Loucy (cell line): ENCODE data around the gene TRPM5.

ENCODE experiments used
- H2AFZ ChIP-seq: fragments of 200-600 bp; sonication (generic); 2 replicates; pipeline ENCODE4 v1.6.0; 2016; ENCODE audit warnings: antibody characterized with exemption, mild to moderate bottlenecking, low read length, moderate library complexity
- H3F3A ChIP-seq: fragments of 200-600 bp; 2 replicates; pipeline ENCODE4 v1.6.0; 2016; ENCODE audit warnings: antibody characterized with exemption, low read depth, mild to moderate bottlenecking
- H3K27me3 ChIP-seq: fragments of 200-600 bp; sonication (generic); 2 replicates; pipeline ENCODE4 v1.6.1; 2014; ENCODE audit warnings: low read length, mild to moderate bottlenecking; ENCODE audit not compliant: insufficient read depth, poor library complexity, severe bottlenecking
- H3K36me3 ChIP-seq: fragments of 200-600 bp; sonication (generic); 2 replicates; pipeline ENCODE4 v1.6.1; 2016; ENCODE audit warnings: low read length; ENCODE audit not compliant: insufficient read depth
- H3K4me1 ChIP-seq: fragments of 200-600 bp; sonication (generic); 2 replicates; pipeline ENCODE4 v1.5.1; 2014; ENCODE audit warnings: low read length, mild to moderate bottlenecking; ENCODE audit not compliant: insufficient read depth, poor library complexity, severe bottlenecking
- H3K4me2 ChIP-seq: fragments of 200-600 bp; sonication (generic); 2 replicates; pipeline ENCODE4 v1.6.0; 2014; ENCODE audit warnings: antibody characterized with exemption, low read length, low read depth, mild to moderate bottlenecking; ENCODE audit not compliant: poor library complexity, severe bottlenecking
- H3K4me3 ChIP-seq: fragments of 200-600 bp; sonication (generic); 2 replicates; pipeline ENCODE4 v1.5.1; 2014; ENCODE audit warnings: low read length, mild to moderate bottlenecking, mixed read lengths; ENCODE audit not compliant: poor library complexity, severe bottlenecking
- H3K79me2 ChIP-seq: fragments of 200-600 bp; sonication (generic); 2 replicates; pipeline ENCODE4 v1.6.1; 2014; ENCODE audit warnings: low read length; ENCODE audit not compliant: insufficient read depth
- H3K9ac ChIP-seq: fragments of 200-600 bp; sonication (generic); 2 replicates; pipeline ENCODE4 v1.6.0; 2014; ENCODE audit warnings: mild to moderate bottlenecking, low read depth, low read length, moderate library complexity; ENCODE audit not compliant: poor library complexity, severe bottlenecking
- H3K9me2 ChIP-seq: fragments of 200-600 bp; sonication (generic); replicated peaks from 2 replicates; pipeline ENCODE4 v1.6.1; 2016; ENCODE audit warnings: low read depth, low read length, mixed read lengths
- H3K9me3 ChIP-seq: fragments of 200-600 bp; sonication (generic); 2 replicates; pipeline ENCODE4 v1.6.1; 2014; ENCODE audit warnings: mild to moderate bottlenecking, antibody characterized with exemption, low read length, low read depth; ENCODE audit not compliant: insufficient read depth
- H4K20me1 ChIP-seq: fragments of 200-600 bp; sonication (generic); 2 replicates; pipeline ENCODE4 v1.6.0; 2014; ENCODE audit warnings: antibody characterized with exemption, low read length, mild to moderate bottlenecking; ENCODE audit not compliant: insufficient read depth, poor library complexity, severe bottlenecking
- CTCF ChIP-seq: fragments of 200-600 bp; sonication (generic); conservative IDR thresholded peaks from 2 replicates; pipeline ENCODE4 v1.5.1; 2014; ENCODE audit warnings: mild to moderate bottlenecking, antibody characterized with exemption, low read length
- EZH2phosphoT487 ChIP-seq: fragments of 200-600 bp; IDR thresholded peaks from 2 replicates; pipeline ENCODE4 v1.6.1; 2018; ENCODE audit warnings: antibody characterized with exemption, mild to moderate bottlenecking, moderate library complexity, borderline replicate concordance

TRPM5 gene

GRCh38 chr11:2474059-2474901 is 30.0 kb upstream of the TRPM5 start:
- Histone ChIP-seq H3K36me3 (no peaks in the 10 kb centered on the region), H3K9me3 (no peaks in the 10 kb centered on the region), H4K20me1 (no peaks in the 10 kb centered on the region), H3K4me2 (no peak overlapping the region), H3K9me2 (no peaks in the 10 kb centered on the region), H3F3A (no peaks in the 10 kb centered on the region), H3K79me2 (no peaks in the 10 kb centered on the region), H2AFZ (no peak overlapping the region), H3K9ac (no peak overlapping the region), H3K27me3 (no peaks in the 10 kb centered on the region), H3K4me1 (no peaks in the 10 kb centered on the region), H3K4me3 (no peak overlapping the region)
- TF ChIP-seq EZH2phosphoT487: no peak
- no peak for TF ChIP-seq CTCF

DNA sequence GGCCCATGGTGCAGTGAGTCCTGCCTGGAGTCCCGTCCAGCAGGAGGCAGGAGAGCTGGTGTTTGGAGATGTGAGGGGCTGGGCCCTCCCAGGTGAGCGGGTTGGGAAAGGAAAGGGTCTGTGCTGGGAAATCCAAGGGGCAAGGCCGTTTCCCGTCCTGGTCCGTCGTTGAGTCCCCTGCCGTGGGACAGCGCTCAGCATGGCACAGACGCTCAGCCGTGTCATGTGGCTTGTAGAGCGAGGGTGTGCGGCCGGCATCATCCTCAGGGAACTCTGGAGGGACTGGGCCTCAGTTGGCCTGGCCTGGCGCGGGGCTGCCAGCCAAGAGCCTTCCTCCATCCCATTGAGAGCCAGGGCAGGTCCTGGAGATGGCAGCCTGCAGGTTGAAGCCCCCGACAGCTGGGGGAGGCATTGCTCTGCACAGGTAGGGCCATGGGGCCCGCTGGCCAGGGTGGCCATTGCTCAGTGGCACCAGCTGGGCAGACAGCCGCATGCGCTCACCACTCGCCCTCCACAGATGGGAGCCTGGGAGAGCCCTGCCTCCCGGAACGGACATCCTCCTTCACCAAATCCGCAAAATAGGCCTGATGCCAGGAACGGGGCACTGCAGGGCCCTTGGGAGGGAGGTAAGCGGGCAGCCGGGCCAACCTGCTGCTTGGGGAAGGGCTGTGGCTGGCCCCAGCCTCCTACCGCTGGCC is 29.2 kb upstream of the TRPM5 start:
- TF ChIP-seq CTCF (no peak), EZH2phosphoT487 (no peak)
- Histone ChIP-seq H3K36me3 (no peaks in the 10 kb centered on the region), H3K27me3 (no peaks in the 10 kb centered on the region), H3K4me3 (no peak overlapping the region), H3K79me2 (no peaks in the 10 kb centered on the region), H2AFZ (no peak overlapping the region), H3K4me2 (no peak overlapping the region), H3K9ac (no peak overlapping the region), H3F3A (no peaks in the 10 kb centered on the region), H3K4me1 (no peaks in the 10 kb centered on the region), H4K20me1 (no peaks in the 10 kb centered on the region), H3K9me3 (no peaks in the 10 kb centered on the region), H3K9me2 (no peaks in the 10 kb centered on the region)

DNA sequence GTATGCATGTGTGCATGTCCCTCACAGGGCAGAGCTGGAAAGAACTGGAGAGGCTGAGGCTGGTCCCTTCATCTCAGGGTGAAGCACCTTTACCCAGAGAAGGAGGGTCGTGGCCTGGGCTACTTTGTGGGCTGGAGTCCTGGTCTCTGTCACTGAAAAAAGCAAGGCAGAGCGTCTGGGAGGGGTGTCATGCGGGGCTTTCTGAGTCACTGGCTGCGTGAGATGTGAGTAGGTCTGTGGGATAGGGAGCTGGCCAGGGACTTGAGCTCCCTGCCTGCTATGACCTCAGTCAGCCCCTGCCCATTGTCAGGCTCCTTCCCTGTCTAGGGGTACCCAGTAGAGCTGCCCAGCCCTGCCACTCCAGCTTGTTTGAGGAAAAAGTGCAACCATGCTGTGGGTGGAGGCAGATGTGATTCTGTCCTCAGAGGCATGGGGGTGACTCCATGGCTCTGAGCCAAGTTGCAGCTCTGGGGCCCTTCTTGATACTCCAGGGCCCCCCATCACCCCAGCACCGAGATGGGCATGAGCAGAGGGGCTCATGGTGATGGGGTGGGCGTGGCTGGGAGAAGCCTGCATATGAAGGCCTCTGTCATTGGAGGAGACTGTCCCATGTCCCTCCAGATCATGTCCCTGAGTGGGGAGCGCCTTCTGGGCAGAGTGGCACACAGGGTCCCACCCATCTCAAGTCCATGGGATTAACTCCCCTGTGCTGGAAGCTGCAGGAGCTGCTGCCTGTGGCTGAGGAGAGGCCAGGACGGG is 28.3 kb upstream of the TRPM5 start:
- Histone ChIP-seq H3K36me3 (no peaks in the 10 kb centered on the region), H3K9me2 (no peaks in the 10 kb centered on the region), H3K9ac (no peak overlapping the region), H4K20me1 (no peaks in the 10 kb centered on the region), H3K27me3 (no peaks in the 10 kb centered on the region), H3K4me1 (peaks cover 3% of the 10 kb centered on the region), H3K79me2 (no peaks in the 10 kb centered on the region), H3F3A (no peaks in the 10 kb centered on the region), H3K4me2 (no peak overlapping the region), H2AFZ (no peak overlapping the region), H3K4me3 (no peak overlapping the region), H3K9me3 (no peaks in the 10 kb centered on the region)
- TF ChIP-seq CTCF (no peak), EZH2phosphoT487 (no peak)
